Endothelial cell of umbilical vein (primary cell): ENCODE data around the gene KAT6B. TPM values are rescaled to one million over a fixed set of nuclear protein-coding genes. Genes with fewer than 3 reads are reported as not detected.

ENCODE experiments used
- BruUV-seq: library from RNA; stranded (reverse); fragments of 400-500 nt; replicated peaks from 2 replicates; lab custom pipeline; 2021; lab: Mats Ljungman, UMichigan
- CTCF ChIA-PET: fragments of 300-600, 350-600 bp; sonication (Branson Sonifier 250); formaldehyde crosslinking; loops from one replicate; lab custom pipeline; 2021; ENCODE audit warnings: antibody characterized with exemption, inconsistent platforms; lab: Charles Lee
- POLR2A ChIA-PET: fragments of 300-600, 350-600 bp; sonication (Branson Sonifier 250); formaldehyde crosslinking; loops from one replicate; lab custom pipeline; 2021; ENCODE audit warnings: antibody characterized with exemption, inconsistent platforms; lab: Charles Lee
- DNase-seq: peaks from one replicate; pipeline ENCODE4 v3.0.0-alpha.2; 2011; ENCODE audit warnings: low read depth, low spot score
- FAIRE-seq: peaks from 2 replicates; lab custom pipeline; 2011; peaks lifted over from hg19 to GRCh38; lab: Jason Lieb, UNC
- H2AFZ ChIP-seq: 2 replicates; pipeline ENCODE4 v1.6.0; 2012; ENCODE audit warnings: low read depth, low read length, control low read depth, inconsistent platforms
- H3K27ac ChIP-seq: 2 replicates; pipeline ENCODE4 v1.5.1; 2011; ENCODE audit warnings: low read depth, mild to moderate bottlenecking, control low read depth, low read length, moderate library complexity; ENCODE audit not compliant: insufficient read depth
- H3K27me3 ChIP-seq, 2 experiments: 2 replicates each; pipeline versions ENCODE4 v1.6.0 to v1.6.1; 2011; ENCODE audit warnings: low read length in 2 of 2, mixed read lengths in 1 of 2; ENCODE audit not compliant: control insufficient read depth in 2 of 2, insufficient read depth in 2 of 2
- H3K36me3 ChIP-seq, 2 experiments: 2 replicates in 1 of 2; 3 replicates in 1 of 2; pipeline ENCODE4 v1.5.1; 2011; ENCODE audit warnings: low read length in 2 of 2, mild to moderate bottlenecking in 1 of 2, moderate library complexity in 1 of 2; ENCODE audit not compliant: control insufficient read depth in 2 of 2, insufficient read depth in 2 of 2; ENCODE audit errors: extremely low read depth in 1 of 2
- H3K4me1 ChIP-seq: 3 replicates; pipeline ENCODE4 v1.5.1; 2011; ENCODE audit warnings: mild to moderate bottlenecking, low read length; ENCODE audit not compliant: control insufficient read depth, insufficient read depth; ENCODE audit errors: extremely low read depth
- H3K4me2 ChIP-seq: 2 replicates; pipeline ENCODE4 v1.6.1; 2011; ENCODE audit warnings: low read length, control low read depth, mixed read lengths; ENCODE audit not compliant: insufficient read depth
- H3K4me3 ChIP-seq, 3 experiments: fragments of 200-600 bp in 1 of 3; sonication (generic), shearing (Covaris generic) in 1 of 3; replicated peaks in 1 of 3; 2 replicates each; pipeline ENCODE4 v1.5.1; 2011 to 2016; ENCODE audit warnings: control low read depth in 3 of 3, low read length in 3 of 3, mild to moderate bottlenecking in 2 of 3, inconsistent platforms in 1 of 3, low read depth in 1 of 3, moderate library complexity in 1 of 3; ENCODE audit not compliant: insufficient read depth in 1 of 3
- H3K79me2 ChIP-seq: 2 replicates; pipeline ENCODE4 v1.6.0; 2012; ENCODE audit warnings: low read length, inconsistent platforms; ENCODE audit not compliant: control insufficient read depth, insufficient read depth
- H3K9ac ChIP-seq: replicated peaks from 2 replicates; pipeline ENCODE3; 2011; ENCODE audit warnings: low read length, control low read depth; ENCODE audit not compliant: insufficient read depth; ENCODE audit errors: extremely low read depth
- H3K9me1 ChIP-seq: replicated peaks from 3 replicates; pipeline ENCODE4 v1.6.0; 2011; ENCODE audit warnings: mild to moderate bottlenecking, low read length; ENCODE audit not compliant: control insufficient read depth, insufficient read depth; ENCODE audit errors: extremely low read depth
- H3K9me3 ChIP-seq: replicated peaks from 2 replicates; pipeline ENCODE4 v1.5.1; 2012; ENCODE audit warnings: low read length, inconsistent platforms; ENCODE audit not compliant: control insufficient read depth, insufficient read depth
- H4K20me1 ChIP-seq: replicated peaks from 2 replicates; pipeline ENCODE3; 2011; ENCODE audit warnings: mild to moderate bottlenecking, low read length; ENCODE audit not compliant: control insufficient read depth, insufficient read depth; ENCODE audit errors: extremely low read depth
- EZH2 ChIP-seq: IDR thresholded peaks from 2 replicates; pipeline ENCODE4 v1.6.1; 2012; ENCODE audit warnings: borderline replicate concordance, low read depth, mild to moderate bottlenecking, moderate library complexity, low read length, inconsistent platforms; ENCODE audit not compliant: severe bottlenecking
- FOS ChIP-seq: IDR thresholded peaks from 2 replicates; pipeline ENCODE4 v1.6.1; 2011; ENCODE audit warnings: mild to moderate bottlenecking, low read length, moderate library complexity, borderline replicate concordance; ENCODE audit not compliant: insufficient read depth
- GATA2 ChIP-seq: IDR thresholded peaks from 2 replicates; pipeline ENCODE4 v1.7.0; 2011; ENCODE audit warnings: low read depth, mild to moderate bottlenecking, moderate library complexity, mixed read lengths, low read length; ENCODE audit not compliant: insufficient read length, insufficient read depth
- JUN ChIP-seq: IDR thresholded peaks from 2 replicates; pipeline ENCODE4 v1.6.1; 2011; ENCODE audit warnings: borderline replicate concordance, low read depth; ENCODE audit not compliant: insufficient read length, insufficient read depth
- MYC ChIP-seq: IDR thresholded peaks from one replicate; pipeline ENCODE4 v1.6.1; 2011; ENCODE audit warnings: mild to moderate bottlenecking, low read depth, low read length
- POLR2A ChIP-seq: IDR thresholded peaks from 2 replicates; pipeline ENCODE4 v1.6.1; 2012; ENCODE audit warnings: low read depth, mild to moderate bottlenecking, control low read depth, low read length
- POLR2AphosphoS5 ChIP-seq: IDR thresholded peaks from 2 replicates; pipeline ENCODE4 v1.6.1; 2012; ENCODE audit warnings: low read depth, mild to moderate bottlenecking, control low read depth, low read length, moderate library complexity; ENCODE audit not compliant: insufficient read depth
- dilution Hi-C: fragments of 300-500 bp; cut with MboI; formaldehyde crosslinking; loops from one replicate; pipeline ENCODE4 v1.15.0; 2019; ENCODE audit warnings: low sequenced_read_pairs; ENCODE audit not compliant: extremely low pct_ligation_motif_present
- intact Hi-C: fragments of 100-400 bp; cut with micrococcal nuclease; formaldehyde crosslinking; loops from one replicate; pipeline ENCODE4 v1.10.0; 2022
- polyA plus RNA-seq, 4 experiments: library from polyadenylated mRNA; depleted of rRNA in 3 of 4; stranded (reverse) in 3 of 4; unstranded in 1 of 4; fragments of >200 nt; gene quantifications; 2 replicates each; pipeline versions ENCODE4 v1.2.1 to v1.2.3, GENCODE V29; 2011 to 2012; ENCODE audit warnings: missing spikeins in 1 of 4
- total RNA-seq: library from RNA; stranded (reverse); gene quantifications from 2 replicates; pipeline ENCODE4 v1.2.3, GENCODE V29; 2021
- TF ChIP-seq, protein P1 (sequence below), 2 donors: IDR thresholded peaks; 1 replicate in 1 of 2; 2 replicates in 1 of 2; pipeline ENCODE4 v1.5.1; 2011; ENCODE audit warnings: low read length in 2 of 2, mild to moderate bottlenecking in 2 of 2, moderate library complexity in 2 of 2, control low read depth in 1 of 2, inconsistent platforms in 1 of 2, low read depth in 1 of 2; ENCODE audit not compliant: insufficient read depth in 1 of 2; ENCODE audit errors: extremely low read depth in 1 of 2
- TF ChIP-seq, protein P2 (sequence below): IDR thresholded peaks from 2 replicates; pipeline ENCODE4 v1.6.1; 2011; ENCODE audit not compliant: insufficient read depth, insufficient read length

KAT6B gene
- total and polyA plus RNA-seq, 2 donors (not counting 3 experiments of a cell fraction or from before 2014, with no cell fraction given) = 4.5 to 17.0 TPM

DNA sequence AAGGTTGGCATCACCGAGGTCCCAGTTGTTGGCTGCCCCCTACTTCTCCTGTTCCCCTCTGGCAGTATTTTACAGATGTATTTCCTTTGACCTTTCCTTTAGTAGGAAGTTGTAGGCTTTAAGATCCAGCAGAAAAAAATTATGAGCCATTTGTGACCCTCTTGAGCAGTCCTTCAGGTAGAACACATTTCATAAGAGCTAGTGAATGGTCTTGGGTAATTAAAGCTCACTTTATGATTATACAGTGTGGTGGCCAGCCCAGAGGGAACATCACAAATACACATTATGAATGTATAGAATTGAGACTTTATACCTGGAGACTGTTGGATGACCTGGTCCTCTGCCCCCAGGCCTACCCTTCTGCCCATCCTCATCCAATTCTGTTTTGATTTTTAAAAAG is 57.0 kb downstream of the KAT6B start:
- Histone ChIP-seq H3K9ac (no peak overlapping the region), H3K9me1 (no peaks in the 10 kb centered on the region), H2AFZ (no peak overlapping the region), H3K9me3 (no peaks in the 10 kb centered on the region), H3K79me2 (no peaks in the 10 kb centered on the region), H3K4me3 (no peak overlapping the region), H3K4me1 (no peaks in the 10 kb centered on the region), H3K4me2 (no peak overlapping the region), H3K27me3 (no peaks in the 10 kb centered on the region), H3K36me3 (no peaks in the 10 kb centered on the region), H3K27ac (no peak overlapping the region), H4K20me1 (no peaks in the 10 kb centered on the region)
- FAIRE-seq = no peak
- POLR2A ChIA-PET = no interaction called here
- no peak for DNase-seq
- dilution Hi-C loops (no loop called here), intact Hi-C loops (no loop called here)
- CTCF ChIA-PET = interaction anchor here (0.6 to 1.4 kb wide), 3 partner anchors 8 to 113 kb away, joined by 3 read pairs; no protein-coding TSS in a partner anchor
- TF ChIP-seq MYC = no peak
- TF ChIP-seq, protein P1, sequence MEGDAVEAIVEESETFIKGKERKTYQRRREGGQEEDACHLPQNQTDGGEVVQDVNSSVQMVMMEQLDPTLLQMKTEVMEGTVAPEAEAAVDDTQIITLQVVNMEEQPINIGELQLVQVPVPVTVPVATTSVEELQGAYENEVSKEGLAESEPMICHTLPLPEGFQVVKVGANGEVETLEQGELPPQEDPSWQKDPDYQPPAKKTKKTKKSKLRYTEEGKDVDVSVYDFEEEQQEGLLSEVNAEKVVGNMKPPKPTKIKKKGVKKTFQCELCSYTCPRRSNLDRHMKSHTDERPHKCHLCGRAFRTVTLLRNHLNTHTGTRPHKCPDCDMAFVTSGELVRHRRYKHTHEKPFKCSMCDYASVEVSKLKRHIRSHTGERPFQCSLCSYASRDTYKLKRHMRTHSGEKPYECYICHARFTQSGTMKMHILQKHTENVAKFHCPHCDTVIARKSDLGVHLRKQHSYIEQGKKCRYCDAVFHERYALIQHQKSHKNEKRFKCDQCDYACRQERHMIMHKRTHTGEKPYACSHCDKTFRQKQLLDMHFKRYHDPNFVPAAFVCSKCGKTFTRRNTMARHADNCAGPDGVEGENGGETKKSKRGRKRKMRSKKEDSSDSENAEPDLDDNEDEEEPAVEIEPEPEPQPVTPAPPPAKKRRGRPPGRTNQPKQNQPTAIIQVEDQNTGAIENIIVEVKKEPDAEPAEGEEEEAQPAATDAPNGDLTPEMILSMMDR (IDR thresholded peaks at IDR 0.05; ENCODE audit: extremely low read depth in 1 of 2, insufficient read depth in 1 of 2, low read depth in 1 of 2, low read length in 2 of 2) = no peak
- no peak for TF ChIP-seq POLR2A
- no TSS peak for BruUV-seq

DNA sequence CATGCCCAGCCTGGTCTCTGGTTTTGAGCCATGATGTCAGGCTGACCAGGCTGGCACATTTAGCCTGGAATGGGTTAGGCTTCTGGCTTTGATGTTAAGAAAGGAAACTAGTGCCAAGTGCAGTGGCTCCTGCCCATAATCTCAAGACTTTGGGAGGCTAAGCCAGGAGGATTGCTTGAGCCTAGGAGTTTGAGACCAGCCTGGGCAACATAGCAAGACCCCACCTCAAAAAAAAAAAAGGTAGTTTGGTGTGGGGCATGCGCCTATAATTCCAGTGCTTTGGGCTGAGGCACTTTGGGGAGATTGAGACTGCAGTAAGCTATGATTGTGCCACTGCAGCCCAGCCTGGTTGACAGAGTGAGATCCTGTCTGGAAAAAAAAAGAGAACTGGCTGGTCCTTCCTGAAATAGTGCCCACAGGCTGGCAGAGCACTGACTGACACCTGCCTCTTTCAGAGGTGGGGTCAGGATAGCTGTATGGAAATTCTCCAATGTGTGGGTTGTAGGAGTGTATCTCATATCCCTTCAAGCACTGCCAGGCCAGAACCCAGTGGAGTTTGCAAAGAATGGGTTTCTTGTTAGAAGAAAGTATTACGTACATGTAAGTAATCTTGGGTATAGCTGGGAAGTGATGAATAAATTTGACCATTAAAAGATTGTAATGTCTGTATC is 61.3 kb downstream of the KAT6B start:
- no TSS peak for BruUV-seq
- CTCF ChIA-PET = no interaction called here
- H3K27me3 ChIP-seq = no peaks in the 10 kb centered on the region
- H3K79me2 ChIP-seq = no peaks in the 10 kb centered on the region
- H3K36me3 ChIP-seq = no peaks in the 10 kb centered on the region
- TF ChIP-seq FOS (no peak), EZH2 (no peak), JUN (no peak), MYC (no peak), POLR2AphosphoS5 (no peak), POLR2A (no peak), GATA2 (no peak)
- TF ChIP-seq, protein P2, sequence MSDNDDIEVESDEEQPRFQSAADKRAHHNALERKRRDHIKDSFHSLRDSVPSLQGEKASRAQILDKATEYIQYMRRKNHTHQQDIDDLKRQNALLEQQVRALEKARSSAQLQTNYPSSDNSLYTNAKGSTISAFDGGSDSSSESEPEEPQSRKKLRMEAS = no peak
- TF ChIP-seq, protein P1 (IDR thresholded peaks at IDR 0.05; ENCODE audit: extremely low read depth in 1 of 2, insufficient read depth in 1 of 2, low read depth in 1 of 2, low read length in 2 of 2) = no peak
- no peak overlapping the region for H3K4me3 ChIP-seq
- no peaks in the 10 kb centered on the region for H3K9me1 ChIP-seq
- no peak overlapping the region for H3K9ac ChIP-seq
- H3K4me1 ChIP-seq = no peaks in the 10 kb centered on the region
- POLR2A ChIA-PET = no interaction called here
- H3K27ac ChIP-seq = no peak overlapping the region
- no peak overlapping the region for H3K4me2 ChIP-seq
- intact Hi-C loops = no loop called here
- DNase-seq (no peak), FAIRE-seq (no peak)
- H2AFZ ChIP-seq = no peak overlapping the region
- no peaks in the 10 kb centered on the region for H4K20me1 ChIP-seq
- no peaks in the 10 kb centered on the region for H3K9me3 ChIP-seq
- dilution Hi-C loops = no loop called here
